ENCODE data around the gene GNAT2.
"Not testable (repeated sequence)": the region's sequence is repeated elsewhere in the genome, so short reads cannot be mapped to it uniquely, and the experiment has no call there.

Gene GNAT2

DNA sequence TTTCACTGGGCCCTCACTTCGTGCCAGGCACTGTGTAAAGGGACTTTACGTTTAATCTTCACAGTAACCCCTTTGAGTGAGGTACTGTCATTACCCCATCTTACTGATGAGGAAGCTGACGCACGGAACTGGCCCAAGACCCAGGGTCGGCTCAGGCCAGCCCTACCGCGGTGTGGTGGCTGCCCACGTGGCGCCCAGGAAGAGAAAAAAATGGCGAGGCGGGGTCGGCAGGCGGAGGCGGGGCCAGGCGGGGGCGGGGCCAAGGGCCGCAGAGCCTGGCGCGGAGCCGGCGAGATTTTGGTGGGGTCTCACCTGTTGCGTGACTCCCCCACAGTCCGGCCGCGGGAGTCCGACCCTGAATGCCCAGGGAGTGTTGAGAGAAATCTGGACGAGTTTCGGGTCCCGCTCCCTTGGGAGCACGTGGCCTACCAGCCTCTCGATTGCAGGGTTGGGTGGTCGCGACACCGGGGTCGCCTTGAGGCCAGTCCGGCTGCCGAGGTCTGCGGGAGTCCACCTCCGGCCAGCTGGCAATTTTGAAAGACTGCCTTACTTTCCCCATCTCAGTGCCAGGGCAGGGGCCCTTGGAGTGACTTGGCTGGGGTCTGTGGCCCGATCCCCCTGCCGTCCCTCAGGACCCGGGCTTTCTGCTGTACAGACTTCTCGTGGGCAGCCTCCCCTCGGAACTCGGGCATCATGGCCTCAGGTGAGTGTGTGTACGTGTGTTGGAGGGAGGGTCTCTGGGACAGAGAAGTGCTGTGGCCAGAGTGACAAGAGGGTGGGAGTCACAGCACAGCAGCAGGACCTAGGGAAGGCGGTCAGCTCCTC lies at the start of gene GNAT2, which contains the start of gene AMPD2:
TSS of gene GNAT2 (minus strand) at position 41 of the 825 bp plus-strand sequence. CDS start 6,746 bp downstream, outside the sequence.
TSS of gene AMPD2 (plus strand) at position 262 of the 825 bp plus-strand sequence. CDS start 1,339 bp downstream, outside the sequence.
- peak within 1 kb of the TSS; percentile 99 for H3K4me3 ChIP-seq (ENCODE audit: low read depth, low read length)
- peak; percentile 80 for DNase-seq (ENCODE audit: low read depth)

DNA sequence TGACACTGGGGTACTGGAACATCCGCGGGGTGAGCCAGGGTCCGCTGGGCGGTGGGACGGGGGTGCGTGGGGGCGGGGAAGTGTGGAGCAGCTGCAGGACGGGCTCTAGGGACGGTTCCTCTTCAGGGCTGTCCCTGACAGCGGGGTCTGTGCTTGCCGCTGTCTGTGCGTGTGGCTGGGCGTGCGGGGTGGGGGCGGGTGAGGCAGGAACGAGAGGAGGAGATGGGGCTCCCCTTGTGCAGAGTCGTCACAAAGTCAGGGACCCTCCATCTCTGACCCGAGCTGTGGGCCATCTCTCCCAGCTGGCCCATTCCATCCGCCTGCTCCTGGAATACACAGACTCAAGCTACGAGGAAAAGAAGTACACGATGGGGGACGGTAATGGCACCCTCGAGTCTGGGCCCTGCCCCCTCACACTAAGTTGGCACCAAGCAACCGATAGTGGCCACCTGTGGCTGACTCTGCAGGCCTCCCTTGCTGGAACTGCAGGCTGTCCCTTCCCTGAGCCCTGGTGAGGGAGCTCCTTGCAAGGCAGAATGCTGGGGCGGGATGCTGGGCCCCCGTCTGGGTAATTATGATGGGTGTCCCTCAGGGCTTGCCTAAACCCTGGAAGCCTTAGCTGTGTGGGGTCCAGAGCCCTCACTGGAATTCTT lies 48.8 kb upstream of the GNAT2 start:
- peak overlapping the region; percentile 56 for H3K4me3 ChIP-seq (ENCODE audit: low read depth, low read length)
- no peak for DNase-seq (ENCODE audit: low read depth)

DNA sequence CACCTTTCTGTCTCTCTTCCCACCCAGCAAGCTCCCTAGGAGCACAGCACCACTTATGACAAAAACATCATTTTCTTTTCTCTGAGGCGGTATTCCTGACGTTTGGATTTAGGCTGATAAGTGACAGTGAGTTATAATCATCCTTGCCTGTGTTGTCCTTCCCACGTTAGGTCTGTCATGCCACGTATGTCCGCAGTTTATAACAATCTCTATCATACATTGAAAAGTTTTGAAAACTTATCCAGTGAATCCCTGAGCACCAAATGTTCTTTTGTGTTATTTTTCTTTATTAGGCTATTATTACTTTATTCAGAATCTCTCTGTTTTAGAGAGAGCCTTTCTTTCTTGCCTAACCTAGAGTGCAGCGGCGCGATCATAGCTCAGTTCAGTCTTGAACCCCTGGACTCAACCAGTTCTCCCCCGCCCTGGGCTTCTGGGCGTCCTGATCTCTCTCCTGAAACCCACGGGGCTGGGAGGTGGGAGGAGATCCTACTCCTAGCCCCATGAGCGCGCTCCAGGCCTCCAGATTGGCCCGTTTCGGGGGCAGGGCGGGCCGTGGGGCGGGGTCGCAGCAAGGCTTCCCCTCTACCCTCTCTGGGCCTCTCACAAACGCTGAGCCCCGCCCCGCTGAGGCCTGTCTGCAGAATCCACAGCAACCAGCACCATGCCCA lies 48.2 kb upstream of the GNAT2 start, which contains the start of gene GSTM2:
TSS of gene GSTM2 (plus strand) at position 606 of the 671 bp plus-strand sequence. CDS start at position 665, 59 bp downstream.
- peak; percentile 64 for DNase-seq (ENCODE audit: low read depth)
- H3K4me3 ChIP-seq (ENCODE audit: low read depth, low read length), result peak within 1 kb of the TSS; percentile 56

DNA sequence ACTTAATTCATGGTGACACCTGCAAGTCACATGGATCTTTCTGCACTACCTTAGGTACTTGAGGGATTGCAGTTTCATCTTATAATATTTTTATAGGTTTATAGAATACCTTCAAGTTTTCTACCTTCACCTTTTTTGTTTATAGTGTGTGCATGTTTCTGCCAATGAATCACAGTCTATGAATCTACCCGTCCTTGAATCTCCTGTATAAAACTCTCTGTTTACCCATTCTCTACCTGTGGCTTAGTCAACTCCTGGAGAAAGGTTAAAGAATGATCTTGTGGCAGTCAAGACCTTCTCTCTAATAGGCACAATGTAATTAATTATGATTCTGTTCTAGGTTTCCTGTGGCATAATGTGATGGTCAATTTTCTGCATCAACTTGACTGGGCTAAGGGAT lies 45.3 kb upstream of the GNAT2 start:
- DNase-seq (ENCODE audit: low read depth), result no peak
- H3K4me3 ChIP-seq (ENCODE audit: low read depth, low read length), result no peak overlapping the region

DNA sequence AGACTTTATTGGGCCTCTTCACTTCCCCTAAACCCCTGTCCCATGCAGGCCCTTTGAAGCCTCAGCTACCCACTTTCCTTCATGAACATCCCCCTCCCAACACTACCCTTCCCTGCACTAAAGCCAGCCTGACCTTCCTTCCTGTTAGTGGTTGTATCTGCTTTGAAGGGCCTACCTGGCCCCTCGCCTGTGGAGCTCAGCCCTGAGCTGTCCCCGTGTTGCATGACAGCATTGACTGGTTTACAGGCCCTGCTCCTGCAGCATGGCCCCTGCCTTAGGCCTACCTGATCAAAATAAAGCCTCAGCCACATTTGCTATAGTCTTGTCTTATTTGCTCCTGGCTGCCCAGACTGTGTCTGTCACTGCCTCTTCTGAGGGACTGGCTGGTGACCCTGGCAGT lies 42.0 kb upstream of the GNAT2 start:
- no peak overlapping the region for H3K4me3 ChIP-seq (ENCODE audit: low read depth, low read length)
- no peak for DNase-seq (ENCODE audit: low read depth)

DNA sequence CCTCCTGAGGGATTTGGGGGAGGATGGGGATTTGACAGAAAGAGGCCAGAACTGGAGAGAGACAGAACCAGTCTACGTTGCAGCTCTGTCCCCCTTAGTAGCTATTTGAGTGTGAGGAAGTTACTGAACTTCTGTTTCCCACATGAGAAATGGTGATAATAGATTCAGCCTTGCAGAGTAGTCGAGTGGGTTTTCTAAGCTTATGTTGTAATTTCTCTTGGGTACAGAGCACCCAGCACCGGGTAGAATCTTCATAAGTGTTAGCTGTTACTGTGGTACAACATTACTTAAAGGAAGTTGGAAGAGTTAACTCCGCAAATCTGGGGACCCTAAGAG lies 41.2 kb upstream of the GNAT2 start:
- not testable (repeated sequence) for H3K4me3 ChIP-seq (ENCODE audit: low read depth, low read length); DNase-seq (ENCODE audit: low read depth)

DNA sequence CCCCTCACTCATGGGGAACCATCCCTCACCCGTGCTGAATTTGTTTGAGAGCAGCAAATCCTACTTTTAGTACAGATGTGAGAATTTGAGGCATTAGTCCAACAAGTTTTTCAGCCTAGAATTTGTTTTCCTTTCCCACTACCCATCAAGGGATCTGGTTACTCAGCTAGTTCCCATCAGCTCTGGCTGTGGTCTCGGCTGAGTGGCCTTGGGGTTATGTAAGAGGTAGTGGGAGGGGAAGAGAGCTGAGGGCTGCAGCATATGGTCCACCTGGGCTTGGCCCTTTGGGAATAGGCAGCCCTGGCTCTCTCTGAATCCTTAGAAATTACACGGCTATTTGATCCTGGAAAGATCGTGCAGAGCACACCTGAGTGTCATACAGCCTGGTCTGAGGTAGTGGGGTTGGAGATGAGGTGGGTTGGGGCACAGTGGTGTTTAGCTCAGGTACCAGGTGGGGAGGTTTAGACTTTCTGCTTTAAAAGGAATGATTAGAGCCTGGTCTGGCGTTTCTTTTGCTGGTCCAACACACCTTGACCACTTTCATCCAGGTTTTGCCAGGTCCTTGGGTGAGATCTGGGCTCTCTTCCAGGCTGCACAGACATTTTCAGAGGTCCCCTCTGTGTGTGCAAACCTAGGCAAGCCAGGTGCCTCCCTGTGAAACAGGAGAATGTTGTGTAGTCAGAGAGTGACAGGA lies 40.7 kb upstream of the GNAT2 start:
- no peak overlapping the region for H3K4me3 ChIP-seq (ENCODE audit: low read depth, low read length)
- peak; percentile 25 for DNase-seq (ENCODE audit: low read depth)

DNA sequence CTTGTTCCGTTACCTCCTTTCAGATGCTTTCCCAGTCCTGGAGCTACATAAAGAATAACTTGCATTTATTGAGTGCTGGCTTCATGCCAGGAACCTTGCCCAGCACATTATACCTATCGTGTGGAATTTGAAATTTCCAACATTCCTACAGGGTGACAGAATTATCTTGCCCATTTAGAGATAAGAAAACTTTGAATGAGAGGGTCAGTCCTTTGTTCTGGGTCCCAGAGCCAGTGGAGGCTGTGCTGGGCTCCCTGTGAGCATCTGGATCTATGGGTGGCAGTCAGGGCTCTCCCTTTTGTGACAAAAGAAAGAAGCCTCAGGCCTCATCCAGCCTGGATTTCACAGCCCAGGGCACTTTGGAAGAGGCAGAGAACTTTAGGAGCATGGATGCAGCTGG lies 39.7 kb upstream of the GNAT2 start:
- H3K4me3 ChIP-seq (ENCODE audit: low read depth, low read length), result no peak overlapping the region
- no peak for DNase-seq (ENCODE audit: low read depth)

DNA sequence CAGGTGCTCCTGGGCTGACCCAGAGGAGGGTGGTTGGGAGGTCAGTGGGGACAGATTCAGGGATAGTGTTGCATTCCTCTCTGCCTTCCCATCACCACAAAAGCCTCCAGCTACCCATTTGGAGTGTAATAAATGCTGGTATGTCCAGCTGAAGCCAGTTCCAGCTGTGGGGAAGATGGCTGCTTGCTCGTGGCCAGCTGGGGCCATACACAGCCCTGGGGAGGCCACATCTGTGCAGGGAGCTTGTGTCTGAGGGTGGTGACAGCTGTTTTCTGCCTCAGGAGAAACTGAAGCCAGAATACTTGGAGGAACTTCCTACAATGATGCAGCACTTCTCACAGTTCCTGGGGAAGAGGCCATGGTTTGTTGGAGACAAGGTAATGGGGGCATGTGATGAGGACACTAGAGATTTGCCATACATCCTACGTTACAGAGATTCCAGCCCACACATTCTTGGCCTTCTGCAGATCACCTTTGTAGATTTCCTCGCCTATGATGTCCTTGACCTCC lies 39.2 kb upstream of the GNAT2 start:
- no peak overlapping the region for H3K4me3 ChIP-seq (ENCODE audit: low read depth, low read length)
- DNase-seq (ENCODE audit: low read depth), result no peak

DNA sequence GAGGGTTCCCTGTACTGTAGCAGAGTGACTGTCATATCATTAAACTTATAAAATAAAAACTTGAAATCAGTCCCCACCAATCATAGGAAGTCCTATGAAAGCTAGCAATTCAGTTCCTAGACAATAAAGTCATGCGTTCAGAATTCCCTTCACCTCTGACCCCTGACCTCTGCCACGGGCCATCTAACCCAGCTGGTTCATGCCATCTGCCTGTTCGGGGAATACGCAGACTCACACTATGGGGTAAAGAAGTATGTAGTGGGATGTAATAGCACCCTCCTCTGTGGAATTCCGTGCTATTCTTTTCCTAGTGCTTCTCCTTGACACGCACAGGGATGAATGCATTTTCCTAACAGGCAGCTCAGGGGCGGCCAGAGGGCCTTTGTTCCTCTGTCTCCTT lies 38.6 kb upstream of the GNAT2 start:
- H3K4me3 ChIP-seq (ENCODE audit: low read depth, low read length), result no peak overlapping the region
- no peak for DNase-seq (ENCODE audit: low read depth)

DNA sequence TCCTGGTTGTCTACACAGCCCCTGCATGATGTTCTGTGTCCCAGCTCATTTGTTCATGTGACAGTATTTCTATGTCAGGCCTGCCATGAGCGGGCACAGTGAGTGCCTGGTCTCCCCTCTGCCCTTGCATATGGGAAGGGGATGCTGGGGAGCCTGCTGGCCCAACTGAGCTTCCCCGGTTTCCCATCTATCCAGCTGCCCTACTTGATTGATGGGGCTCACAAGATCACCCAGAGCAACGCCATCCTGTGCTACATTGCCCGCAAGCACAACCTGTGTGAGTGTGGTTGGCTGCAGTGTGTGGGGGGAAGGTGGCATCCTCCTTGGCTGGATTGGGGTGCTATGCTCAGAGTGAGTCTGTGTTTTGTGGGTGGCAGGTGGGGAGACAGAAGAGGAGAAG lies 38.0 kb upstream of the GNAT2 start:
- no peak for DNase-seq (ENCODE audit: low read depth)

DNA sequence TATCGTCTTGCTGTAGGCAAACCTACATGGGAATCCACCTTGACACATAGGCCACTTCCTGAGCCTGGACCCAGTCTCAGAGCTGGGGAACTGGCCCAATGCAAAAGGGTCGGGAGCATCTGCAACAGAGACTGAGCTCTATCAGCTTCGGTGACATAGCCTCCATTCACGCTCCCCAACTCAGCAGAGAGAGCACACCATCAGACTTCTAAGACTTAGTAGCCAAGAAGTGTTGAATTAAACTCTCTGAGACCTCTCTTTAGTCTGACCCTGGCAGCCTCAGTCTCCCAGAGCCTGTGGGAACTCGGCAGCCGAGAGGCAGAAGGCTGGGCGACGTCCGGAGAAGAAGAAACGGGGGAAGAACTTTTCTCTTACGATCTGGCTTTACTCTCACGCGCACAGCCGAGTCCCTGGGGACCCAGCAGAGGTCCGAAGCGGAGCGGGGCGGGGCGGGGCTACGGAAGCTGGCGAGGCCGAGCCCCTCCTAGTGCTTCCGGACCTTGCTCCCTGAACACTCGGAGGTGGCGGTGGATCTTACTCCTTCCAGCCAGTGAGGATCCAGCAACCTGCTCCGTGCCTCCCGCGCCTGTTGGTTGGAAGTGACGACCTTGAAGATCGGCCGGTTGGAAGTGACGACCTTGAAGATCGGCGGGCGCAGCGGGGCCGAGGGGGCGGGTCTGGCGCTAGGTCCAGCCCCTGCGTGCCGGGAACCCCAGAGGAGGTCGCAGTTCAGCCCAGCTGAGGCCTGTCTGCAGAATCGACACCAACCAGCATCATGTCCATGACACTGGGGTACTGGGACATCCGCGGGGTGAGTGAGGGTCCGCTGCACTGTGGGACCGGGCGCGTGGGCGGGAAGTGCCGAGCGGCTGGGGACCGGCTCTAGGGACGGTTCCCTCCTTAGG lies 36.5 kb upstream of the GNAT2 start, which contains the start of gene GSTM4:
TSS of gene GSTM4 (plus strand) at position 485 of the 905 bp plus-strand sequence. CDS start at position 776, 291 bp downstream.
- no peak for DNase-seq (ENCODE audit: low read depth)
- peak within 1 kb of the TSS; percentile 67 for H3K4me3 ChIP-seq (ENCODE audit: low read depth, low read length)

More for the DNA sequence above, 38.0 kb upstream of the GNAT2 start:
- no peak overlapping the region for H3K4me3 ChIP-seq (ENCODE audit: low read depth, low read length)

DNA sequence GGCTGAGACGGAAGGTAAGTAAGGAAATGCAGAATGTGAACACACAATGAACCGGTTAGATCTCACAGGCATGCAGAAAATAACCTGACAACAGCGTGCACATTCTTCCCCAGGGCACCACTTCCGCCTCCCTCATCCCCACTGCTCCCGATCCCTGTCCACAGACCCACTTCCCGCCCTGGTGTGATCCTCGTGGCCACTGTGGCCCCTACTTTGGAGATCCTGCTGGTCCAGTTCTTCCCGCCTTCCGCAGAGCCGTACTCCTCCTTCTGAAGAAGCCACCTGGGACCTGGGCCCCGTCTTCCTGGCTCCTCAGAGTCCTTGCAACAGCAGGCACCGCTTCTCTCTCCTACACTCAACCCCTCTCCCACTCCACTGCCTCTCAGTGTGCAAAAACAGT lies 35.1 kb upstream of the GNAT2 start:
- DNase-seq (ENCODE audit: low read depth), result no peak

DNA sequence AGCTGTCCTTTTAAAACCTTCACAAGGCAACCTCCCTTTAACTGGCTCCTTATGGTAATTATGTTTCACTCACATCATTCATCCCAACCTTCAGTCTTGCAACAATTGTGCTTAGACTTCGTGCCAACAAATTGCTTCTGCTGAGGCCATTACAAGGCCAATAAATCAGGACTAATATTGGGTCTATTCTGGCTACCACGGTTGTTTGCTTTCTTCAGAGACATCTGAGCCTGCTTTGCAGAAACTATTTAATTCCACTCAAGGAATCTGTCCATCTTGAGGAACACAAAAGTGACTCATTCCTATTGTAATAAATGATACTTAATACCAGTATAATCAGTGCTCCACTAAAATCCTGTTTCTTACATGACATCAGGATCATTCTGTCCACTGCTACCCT lies 33.9 kb upstream of the GNAT2 start:
- no peak overlapping the region for H3K4me3 ChIP-seq (ENCODE audit: low read depth, low read length)
- no peak for DNase-seq (ENCODE audit: low read depth)

More for the DNA sequence above, 35.1 kb upstream of the GNAT2 start:
- no peak overlapping the region for H3K4me3 ChIP-seq (ENCODE audit: low read depth, low read length)

DNA sequence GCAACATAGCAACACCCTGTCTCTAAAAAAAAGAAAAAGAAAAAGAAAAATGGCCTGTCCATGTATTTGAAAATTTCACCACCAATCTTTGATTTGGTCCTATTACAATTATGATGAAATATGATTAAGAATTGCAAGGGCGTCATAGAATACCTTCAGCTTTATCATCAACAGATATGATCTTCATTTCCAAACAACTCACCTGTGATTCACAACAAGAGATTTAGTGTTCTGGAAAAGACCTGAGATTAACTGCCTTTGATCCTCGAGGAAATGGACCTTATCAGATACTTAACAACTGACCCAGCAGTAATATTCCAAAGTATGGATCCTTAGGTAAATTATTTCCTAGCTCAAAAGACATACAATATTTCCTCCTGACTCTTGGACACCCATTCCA lies 33.0 kb upstream of the GNAT2 start:
- DNase-seq (ENCODE audit: low read depth), result no peak
- H3K4me3 ChIP-seq (ENCODE audit: low read depth, low read length), result no peak overlapping the region

DNA sequence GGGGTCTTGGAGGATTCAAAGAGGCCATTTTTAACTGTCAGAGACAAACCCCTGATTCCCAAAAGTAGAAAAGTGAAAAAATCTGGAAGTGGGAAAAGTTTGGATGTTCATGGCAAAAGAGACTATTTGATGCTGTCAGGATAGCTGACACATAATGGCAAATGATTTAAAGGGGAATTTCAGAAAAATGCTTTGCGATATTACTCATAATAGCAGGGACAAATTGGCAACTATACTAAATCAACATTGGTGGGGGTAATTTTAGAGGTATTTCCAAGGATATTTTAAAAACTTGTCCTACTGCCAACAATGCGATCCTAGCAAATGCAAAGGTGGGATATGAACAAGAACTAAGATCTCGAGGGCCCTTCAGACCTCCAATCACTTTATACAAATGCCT lies 31.2 kb upstream of the GNAT2 start:
- no peak overlapping the region for H3K4me3 ChIP-seq (ENCODE audit: low read depth, low read length)
- no peak for DNase-seq (ENCODE audit: low read depth)

DNA sequence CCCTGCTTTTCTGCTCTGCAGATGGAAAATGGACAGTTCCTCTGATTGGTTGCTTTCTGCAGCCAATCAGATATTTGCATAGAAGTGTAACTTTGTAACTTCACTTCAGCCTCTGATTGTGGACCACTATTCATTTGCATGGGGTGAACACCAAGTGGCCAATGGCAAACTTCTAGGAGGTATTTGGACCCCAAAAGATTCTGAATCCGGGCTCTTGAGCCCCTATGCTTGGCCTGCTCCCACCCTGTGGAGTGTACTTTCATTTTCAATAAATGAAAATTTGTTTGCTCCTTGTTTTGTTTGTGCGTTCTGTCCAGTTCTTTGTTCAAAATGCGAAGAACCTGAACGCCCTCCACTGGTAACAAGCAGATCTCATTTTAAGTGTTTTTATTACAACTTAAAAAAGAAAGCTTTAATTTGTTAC lies 30.1 kb upstream of the GNAT2 start:
- H3K4me3 ChIP-seq (ENCODE audit: low read depth, low read length), result peak overlapping the region; percentile 26
- DNase-seq (ENCODE audit: low read depth), result no peak

DNA sequence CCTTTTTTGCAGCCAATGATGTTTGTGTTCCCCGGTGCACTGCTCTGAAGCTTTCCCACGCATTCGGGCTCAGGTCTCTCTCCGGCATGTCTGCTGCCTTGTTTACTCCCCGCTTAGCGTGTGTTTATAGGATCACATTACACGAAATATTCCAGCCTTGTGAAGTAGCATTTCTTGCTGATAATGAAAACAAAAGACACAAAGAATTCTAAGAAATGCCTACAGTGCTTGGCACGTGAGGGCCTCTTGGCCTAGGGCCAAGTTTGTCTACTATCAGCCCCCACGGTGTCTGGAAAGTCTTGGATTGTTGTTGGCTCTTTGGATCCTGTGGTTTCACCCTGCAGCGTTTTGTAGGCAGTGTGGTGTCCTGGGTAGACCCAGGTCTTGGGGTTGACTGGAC lies 25.3 kb upstream of the GNAT2 start:
- no peak overlapping the region for H3K4me3 ChIP-seq (ENCODE audit: low read depth, low read length)

More for the DNA sequence above, 25.3 kb upstream of the GNAT2 start:
- DNase-seq (ENCODE audit: low read depth), result no peak

Data from skeletal muscle cell (primary cell).